Fibroblast of lung (primary cell): ENCODE data around the gene ZPR1.

Experiments
- EZH2 ChIP-seq: IDR thresholded peaks from 2 replicates; pipeline ENCODE4 v1.5.1; 2012; ENCODE audit warnings: low read length, control low read depth, mild to moderate bottlenecking; ENCODE audit errors: missing control alignments
- TF ChIP-seq, protein P1 (sequence below), 2 donors: IDR thresholded peaks in 1 of 2; conservative IDR thresholded peaks in 1 of 2; 1 replicate in 1 of 2; 2 replicates in 1 of 2; pipeline ENCODE4 v1.5.1; 2011 to 2012; ENCODE audit warnings: low read length in 2 of 2, control low read depth in 1 of 2, inconsistent platforms in 1 of 2, low read depth in 1 of 2, mild to moderate bottlenecking in 1 of 2

DNA sequence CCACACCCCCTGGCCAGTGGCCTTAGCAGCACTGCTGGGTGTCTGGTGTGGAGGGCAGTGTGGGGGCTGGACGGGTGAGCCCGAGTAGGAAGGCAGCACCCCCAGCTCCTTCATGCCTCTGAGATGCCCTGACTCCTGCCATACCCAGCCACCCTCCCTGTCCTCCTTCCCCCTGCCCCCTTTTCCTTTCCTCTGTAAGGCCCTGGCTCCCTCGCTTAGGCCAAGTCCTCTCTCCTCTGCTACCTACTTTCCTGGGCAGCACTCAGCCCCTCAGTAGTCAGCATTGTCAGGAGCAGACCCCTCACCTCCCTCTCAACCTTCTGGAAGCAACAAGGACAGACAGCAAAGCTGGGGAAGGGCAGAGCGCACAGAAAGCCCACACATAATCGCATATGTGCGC lies 63.0 kb downstream of the ZPR1 start:
- TF ChIP-seq, protein P1, sequence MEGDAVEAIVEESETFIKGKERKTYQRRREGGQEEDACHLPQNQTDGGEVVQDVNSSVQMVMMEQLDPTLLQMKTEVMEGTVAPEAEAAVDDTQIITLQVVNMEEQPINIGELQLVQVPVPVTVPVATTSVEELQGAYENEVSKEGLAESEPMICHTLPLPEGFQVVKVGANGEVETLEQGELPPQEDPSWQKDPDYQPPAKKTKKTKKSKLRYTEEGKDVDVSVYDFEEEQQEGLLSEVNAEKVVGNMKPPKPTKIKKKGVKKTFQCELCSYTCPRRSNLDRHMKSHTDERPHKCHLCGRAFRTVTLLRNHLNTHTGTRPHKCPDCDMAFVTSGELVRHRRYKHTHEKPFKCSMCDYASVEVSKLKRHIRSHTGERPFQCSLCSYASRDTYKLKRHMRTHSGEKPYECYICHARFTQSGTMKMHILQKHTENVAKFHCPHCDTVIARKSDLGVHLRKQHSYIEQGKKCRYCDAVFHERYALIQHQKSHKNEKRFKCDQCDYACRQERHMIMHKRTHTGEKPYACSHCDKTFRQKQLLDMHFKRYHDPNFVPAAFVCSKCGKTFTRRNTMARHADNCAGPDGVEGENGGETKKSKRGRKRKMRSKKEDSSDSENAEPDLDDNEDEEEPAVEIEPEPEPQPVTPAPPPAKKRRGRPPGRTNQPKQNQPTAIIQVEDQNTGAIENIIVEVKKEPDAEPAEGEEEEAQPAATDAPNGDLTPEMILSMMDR (conservative IDR thresholded peaks at IDR 0.05 in 1 of 2, IDR thresholded peaks at IDR 0.05 in 1 of 2; ENCODE audit: low read depth in 1 of 2, low read length in 2 of 2): no peak
- no peak for TF ChIP-seq EZH2
